ENCODE measurements around the gene SURF6.

The SURF6 gene

DNA sequence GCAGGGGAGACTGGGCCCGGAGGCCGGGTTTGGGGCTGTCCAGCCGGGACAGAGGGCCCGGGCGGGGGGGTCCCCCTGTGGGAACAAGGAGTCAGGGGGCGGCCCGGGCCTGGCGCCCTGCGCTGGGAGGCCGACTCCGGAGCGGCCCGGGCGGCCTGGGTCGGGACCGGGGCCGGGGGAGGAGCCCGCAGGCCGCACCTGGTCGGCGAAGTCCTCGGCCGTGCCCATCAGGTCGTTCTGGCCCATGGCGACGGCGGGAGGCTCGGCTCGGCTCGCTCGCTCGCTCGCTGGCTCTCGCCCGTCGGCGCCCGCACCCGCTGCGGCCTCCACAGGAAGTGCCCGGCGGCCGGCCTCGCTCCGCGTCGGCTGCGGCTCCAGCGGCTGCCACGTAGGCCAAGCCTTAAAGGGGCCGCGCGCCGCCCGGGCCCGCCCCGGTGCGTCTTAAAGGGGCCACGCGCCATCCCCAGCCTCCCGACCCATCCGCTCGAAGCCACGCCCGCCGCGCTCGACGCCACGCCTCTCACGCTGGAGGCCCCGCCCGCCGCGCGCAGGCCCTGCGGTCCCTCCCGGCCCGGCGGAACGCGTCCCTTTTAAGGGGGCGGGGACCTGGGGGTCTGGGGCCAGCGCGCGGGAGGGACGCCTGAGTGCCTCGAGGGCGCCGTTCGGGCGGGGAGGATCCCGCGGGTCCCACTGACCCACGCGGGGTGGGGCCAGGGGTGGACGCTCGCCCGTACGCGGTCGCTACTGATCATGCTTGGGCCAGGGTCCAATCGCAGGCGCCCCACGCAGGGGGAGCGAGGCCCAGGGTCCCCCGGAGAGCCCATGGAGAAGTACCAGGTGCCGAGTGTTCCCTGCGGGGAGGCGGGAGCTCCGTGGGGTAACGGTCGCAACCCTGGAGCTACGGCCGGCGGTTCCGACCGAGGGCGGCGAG is 40.0 kb upstream of the SURF6 start, which contains the start of the genes STKLD1 and SURF4:
Gene STKLD1, plus strand, starts transcription at position 643 of the 931 bp plus-strand sequence. Its CDS starts 108 bp downstream, at position 751.
Gene SURF4, minus strand, starts transcription at position 337 of the 931 bp plus-strand sequence. Its CDS starts 91 bp downstream, at position 246.
- peak; percentile 95 for FAIRE-seq
- TF ChIP-seq TAF1 (IDR thresholded peaks at IDR 0.05; ENCODE audit: borderline replicate concordance, low read depth, low read length) (peak; percentile 85), POLR2AphosphoS5 (IDR thresholded peaks at IDR 0.05; ENCODE audit: low read depth, low read length) (peak; percentile 82), POLR2A (IDR thresholded peaks at IDR 0.05; ENCODE audit: low read depth, low read length) (peak; percentile 91)

DNA sequence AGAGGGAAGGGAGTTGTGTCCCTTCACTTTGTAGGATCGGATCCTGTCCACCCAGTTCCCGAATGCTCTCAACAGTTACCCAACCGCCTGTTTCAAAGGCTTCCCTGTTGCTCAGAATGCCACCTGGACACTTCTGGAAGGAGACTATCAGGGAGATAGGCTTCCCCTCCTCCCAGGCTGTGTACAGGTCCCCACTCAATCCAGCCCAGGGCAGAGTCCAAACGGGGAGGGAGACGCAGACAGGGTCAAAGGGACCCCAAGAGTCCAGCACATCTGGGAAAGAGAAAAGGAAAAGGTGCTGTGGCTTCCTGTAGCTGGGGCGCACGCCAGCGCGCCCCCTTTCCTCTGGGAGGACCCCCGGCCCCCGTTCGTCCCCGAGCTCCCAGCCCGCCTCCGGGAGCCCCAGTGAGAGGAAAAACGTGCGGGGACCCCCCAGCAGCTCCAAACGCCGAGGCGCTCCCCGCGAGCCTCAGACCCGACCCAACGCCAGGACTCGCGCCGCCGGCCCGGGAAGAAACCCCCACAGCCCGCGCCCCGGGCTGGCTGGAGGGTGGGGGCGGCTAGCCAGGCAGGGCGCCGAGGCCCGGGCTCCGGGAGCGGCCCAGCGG is 39.2 kb upstream of the SURF6 start:
- FAIRE-seq (no peak), DNase-seq (ENCODE audit: insufficient read length) (peak; percentile 54)
- TF ChIP-seq POLR2AphosphoS5 (IDR thresholded peaks at IDR 0.05; ENCODE audit: low read depth, low read length): no peak
- no peak for TF ChIP-seq POLR2A (IDR thresholded peaks at IDR 0.05; ENCODE audit: low read depth, low read length)
- TF ChIP-seq TAF1 (IDR thresholded peaks at IDR 0.05; ENCODE audit: borderline replicate concordance, low read depth, low read length): no peak

More for the DNA sequence above, 40.0 kb upstream of the SURF6 start, which contains the start of the genes STKLD1 and SURF4:
- peak; percentile 100 for DNase-seq (ENCODE audit: insufficient read length)

DNA sequence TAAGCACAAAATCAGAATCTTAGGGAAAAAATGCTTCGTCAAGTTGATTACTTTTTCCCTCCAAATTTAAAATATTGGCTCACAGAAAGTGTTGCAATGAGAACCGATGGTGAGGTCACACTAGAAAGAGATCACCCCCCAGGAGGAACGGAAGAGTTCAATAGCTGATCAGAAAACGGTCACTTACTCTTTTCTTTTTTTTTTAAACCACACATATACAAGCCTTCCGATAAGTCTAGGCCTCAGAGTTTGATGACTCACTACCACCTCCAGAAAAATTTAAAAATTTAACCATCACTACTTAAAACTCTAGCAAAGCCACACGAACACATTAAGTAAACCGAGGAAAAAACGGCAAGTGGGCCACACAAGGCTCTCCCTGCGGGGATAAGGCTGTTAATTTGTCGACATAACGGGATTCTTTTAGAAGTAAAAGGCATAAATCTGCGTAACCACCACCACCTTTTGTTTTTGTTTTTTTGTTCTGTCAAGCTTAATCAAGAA is 38.7 kb upstream of the SURF6 start:
- TF ChIP-seq TAF1 (IDR thresholded peaks at IDR 0.05; ENCODE audit: borderline replicate concordance, low read depth, low read length) (no peak), POLR2AphosphoS5 (IDR thresholded peaks at IDR 0.05; ENCODE audit: low read depth, low read length) (no peak), POLR2A (IDR thresholded peaks at IDR 0.05; ENCODE audit: low read depth, low read length) (no peak)
- DNase-seq (ENCODE audit: insufficient read length) (no peak), FAIRE-seq (no peak)

DNA sequence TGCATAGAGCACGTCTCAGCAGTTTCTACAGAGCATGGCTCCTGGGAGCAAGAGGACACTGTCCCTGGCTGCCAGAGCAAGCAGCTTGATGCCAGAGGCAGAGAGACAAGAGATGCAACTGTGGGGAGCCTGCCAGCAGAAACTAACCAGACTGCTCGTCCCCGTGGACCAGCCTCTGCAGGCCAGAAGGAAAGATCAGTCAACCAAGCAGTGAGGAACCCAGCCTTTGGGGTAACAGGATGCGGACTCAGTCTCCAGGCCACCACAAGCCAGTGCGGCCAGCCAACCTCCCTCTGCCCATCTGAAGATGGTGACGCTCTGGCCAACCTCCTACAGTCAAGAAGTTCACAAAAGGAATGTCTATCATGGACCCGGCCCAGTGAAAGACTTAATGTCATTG is 36.2 kb upstream of the SURF6 start:
- TF ChIP-seq POLR2AphosphoS5 (IDR thresholded peaks at IDR 0.05; ENCODE audit: low read depth, low read length) (no peak), POLR2A (IDR thresholded peaks at IDR 0.05; ENCODE audit: low read depth, low read length) (no peak), TAF1 (IDR thresholded peaks at IDR 0.05; ENCODE audit: borderline replicate concordance, low read depth, low read length) (no peak)
- FAIRE-seq: no peak

DNA sequence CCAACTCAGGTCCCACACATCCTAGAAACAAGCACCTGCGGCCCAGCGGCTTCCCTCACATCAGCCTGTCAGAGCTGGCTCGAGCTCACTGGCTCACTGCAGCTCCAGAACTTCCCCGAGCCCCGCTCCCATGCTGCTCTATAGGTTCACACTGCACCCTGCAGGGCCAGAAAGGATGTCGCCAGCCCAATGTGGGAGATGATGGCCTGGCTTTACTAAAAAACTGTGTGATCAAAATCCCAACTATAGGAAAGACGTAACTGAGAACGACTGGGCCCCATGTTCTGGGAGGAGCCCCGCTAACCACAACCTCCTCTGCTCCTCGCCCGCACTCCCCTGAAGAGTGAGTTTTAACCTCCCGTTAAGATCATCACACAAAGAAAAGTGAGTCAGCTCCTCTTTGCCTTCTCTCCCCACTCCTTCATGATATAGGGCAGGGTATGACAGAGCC is 35.3 kb upstream of the SURF6 start:
- peak; percentile 33 for FAIRE-seq
- TF ChIP-seq TAF1 (IDR thresholded peaks at IDR 0.05; ENCODE audit: borderline replicate concordance, low read depth, low read length) (no peak), POLR2AphosphoS5 (IDR thresholded peaks at IDR 0.05; ENCODE audit: low read depth, low read length) (no peak), POLR2A (IDR thresholded peaks at IDR 0.05; ENCODE audit: low read depth, low read length) (no peak)
- no peak for DNase-seq (ENCODE audit: insufficient read length)

More for the DNA sequence above, 36.2 kb upstream of the SURF6 start:
- DNase-seq (ENCODE audit: insufficient read length): no peak

DNA sequence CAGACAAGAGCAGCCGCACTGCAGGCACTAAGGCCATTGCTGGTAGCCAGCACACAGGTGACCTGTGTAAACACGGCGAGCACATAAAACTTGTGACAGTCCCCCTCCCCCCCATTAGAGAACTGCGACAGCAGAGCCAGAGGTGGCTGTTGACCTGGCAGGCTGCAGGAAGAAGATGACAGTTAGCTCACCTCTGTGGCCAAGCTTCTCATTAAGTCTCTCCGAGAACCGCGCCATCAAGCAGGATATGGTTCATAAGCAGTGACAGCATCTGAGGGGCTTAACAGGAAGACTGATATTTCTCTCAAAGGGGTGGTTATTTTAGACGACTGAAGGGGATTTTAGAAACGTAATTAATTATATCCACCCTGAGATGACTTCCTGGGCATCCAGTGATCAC is 34.7 kb upstream of the SURF6 start:
- TF ChIP-seq POLR2AphosphoS5 (IDR thresholded peaks at IDR 0.05; ENCODE audit: low read depth, low read length): no peak
- TF ChIP-seq POLR2A (IDR thresholded peaks at IDR 0.05; ENCODE audit: low read depth, low read length): no peak
- no peak for TF ChIP-seq TAF1 (IDR thresholded peaks at IDR 0.05; ENCODE audit: borderline replicate concordance, low read depth, low read length)
- DNase-seq (ENCODE audit: insufficient read length) (no peak), FAIRE-seq (no peak)

DNA sequence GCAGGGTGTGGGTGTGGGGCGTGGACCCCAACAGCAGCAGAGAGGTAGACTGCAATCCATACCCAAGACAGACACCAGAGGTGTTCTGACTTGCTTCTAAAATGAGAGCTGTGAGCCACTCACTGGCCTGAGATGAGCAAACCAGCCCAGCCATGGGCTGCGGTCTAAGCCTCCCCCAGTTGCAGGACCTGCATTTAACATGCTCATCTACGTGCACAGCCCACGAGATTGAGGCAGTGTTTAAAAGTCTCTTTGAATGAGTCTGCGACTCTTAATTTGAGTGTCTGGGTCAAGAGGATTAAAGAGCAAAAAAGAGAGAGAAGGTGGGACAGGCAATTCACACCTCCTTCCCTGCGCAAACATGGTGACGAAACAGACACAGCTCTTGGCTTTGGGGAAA is 33.9 kb upstream of the SURF6 start:
- DNase-seq (ENCODE audit: insufficient read length): no peak
- FAIRE-seq: no peak
- TF ChIP-seq TAF1 (IDR thresholded peaks at IDR 0.05; ENCODE audit: borderline replicate concordance, low read depth, low read length): no peak
- TF ChIP-seq POLR2A (IDR thresholded peaks at IDR 0.05; ENCODE audit: low read depth, low read length): no peak

DNA sequence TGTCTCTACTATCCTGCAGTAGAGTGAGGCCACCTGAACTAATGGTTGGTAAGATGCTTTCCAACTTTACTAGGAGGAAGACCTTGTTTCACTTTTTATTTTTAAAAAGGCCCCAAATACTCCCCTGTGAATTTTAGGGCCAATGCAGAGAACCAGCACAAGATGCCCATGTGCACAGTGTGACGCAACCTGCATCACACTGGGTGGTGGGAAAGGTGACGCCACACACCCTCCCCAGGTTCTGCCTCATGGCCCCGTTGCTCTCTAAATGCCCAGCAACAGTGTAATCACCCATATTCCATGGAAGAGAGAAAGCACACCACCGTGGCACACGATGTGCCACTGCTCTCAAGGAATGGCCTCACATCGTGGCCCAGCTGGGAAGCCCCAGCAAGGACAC is 33.4 kb upstream of the SURF6 start:
- FAIRE-seq: no peak
- DNase-seq (ENCODE audit: insufficient read length): no peak
- no peak for TF ChIP-seq POLR2AphosphoS5 (IDR thresholded peaks at IDR 0.05; ENCODE audit: low read depth, low read length)

DNA sequence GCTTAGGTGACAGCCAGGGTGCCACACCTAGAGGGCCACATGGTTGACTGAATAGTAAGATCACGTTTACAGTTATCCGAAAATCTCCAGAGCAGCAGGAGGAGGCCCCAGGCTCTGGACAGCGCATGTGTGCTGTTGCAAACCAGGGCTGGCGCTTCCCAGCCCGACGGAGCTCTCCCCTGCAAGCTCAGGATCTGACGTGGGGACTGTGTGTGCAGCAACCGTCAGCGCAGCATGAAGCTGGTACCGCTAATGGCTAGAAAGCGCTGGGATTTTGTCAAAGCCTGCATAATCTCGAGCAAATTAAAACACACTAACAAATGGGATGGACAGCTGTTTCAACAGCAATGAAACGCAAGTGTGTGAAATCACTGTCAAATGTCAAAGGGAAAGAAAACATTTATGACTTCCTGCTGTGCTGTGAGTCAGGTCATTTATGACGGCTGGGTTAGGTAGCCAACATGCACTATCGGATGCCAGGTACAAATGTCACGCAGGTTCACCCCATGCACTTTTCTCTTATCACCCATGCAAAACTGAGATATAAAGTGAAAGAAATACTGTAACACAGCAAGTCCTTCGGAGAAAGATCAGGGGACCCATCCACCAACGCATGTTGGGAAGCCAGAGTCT is 32.4 kb upstream of the SURF6 start:
- FAIRE-seq: no peak
- TF ChIP-seq POLR2AphosphoS5 (IDR thresholded peaks at IDR 0.05; ENCODE audit: low read depth, low read length) (no peak), TAF1 (IDR thresholded peaks at IDR 0.05; ENCODE audit: borderline replicate concordance, low read depth, low read length) (no peak), POLR2A (IDR thresholded peaks at IDR 0.05; ENCODE audit: low read depth, low read length) (no peak; the same call in 1 of the 2 replicates)
- DNase-seq (ENCODE audit: insufficient read length): no peak

DNA sequence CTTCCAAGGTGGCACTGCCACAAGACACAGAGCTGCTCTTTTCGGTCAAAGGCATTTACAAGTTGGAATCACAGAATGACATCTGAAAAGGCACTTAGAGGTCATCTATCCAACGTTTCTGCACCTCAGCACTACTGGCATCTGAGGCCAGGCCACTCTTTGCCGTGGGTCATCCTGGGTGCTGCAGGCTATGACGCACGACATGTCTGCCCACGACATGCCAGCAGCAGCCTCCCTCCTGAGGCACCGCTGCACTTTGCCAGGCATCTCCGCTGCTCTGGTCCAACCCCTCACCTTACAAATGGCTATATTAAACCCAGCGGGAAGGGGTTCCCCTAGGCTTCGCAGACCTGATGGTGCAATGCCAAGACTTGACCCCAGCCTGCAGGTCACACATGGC is 31.8 kb upstream of the SURF6 start:
- DNase-seq (ENCODE audit: insufficient read length) (no peak), FAIRE-seq (no peak)
- TF ChIP-seq POLR2AphosphoS5 (IDR thresholded peaks at IDR 0.05; ENCODE audit: low read depth, low read length): no peak
- TF ChIP-seq TAF1 (IDR thresholded peaks at IDR 0.05; ENCODE audit: borderline replicate concordance, low read depth, low read length): no peak
- TF ChIP-seq POLR2A (IDR thresholded peaks at IDR 0.05; ENCODE audit: low read depth, low read length): no peak

DNA sequence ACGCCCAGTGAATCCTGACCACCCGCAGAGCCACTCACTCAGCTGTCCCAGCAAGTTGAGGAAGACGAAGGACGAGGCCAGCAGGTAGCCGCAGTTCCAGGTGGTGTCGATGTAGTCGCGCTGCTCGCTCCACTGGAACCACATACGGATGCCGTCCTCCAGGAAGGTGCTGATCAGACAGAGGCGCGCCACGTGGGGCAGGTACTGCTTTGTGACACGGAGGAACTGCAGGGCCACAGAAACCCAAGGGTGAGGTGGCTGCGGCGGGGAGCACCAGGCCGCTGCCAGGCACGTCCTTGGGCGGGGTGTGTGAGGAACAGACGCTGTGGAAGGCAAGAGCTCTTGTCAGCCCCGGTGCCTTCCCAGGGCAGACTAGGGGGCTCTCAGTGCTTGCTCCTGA is 31.2 kb upstream of the SURF6 start:
- DNase-seq (ENCODE audit: insufficient read length): no peak
- TF ChIP-seq POLR2AphosphoS5 (IDR thresholded peaks at IDR 0.05; ENCODE audit: low read depth, low read length): no peak
- TF ChIP-seq POLR2A (IDR thresholded peaks at IDR 0.05; ENCODE audit: low read depth, low read length): 0 out of 2 replicates have a peak, but pooled peaks have one; percentile 16
- TF ChIP-seq TAF1 (IDR thresholded peaks at IDR 0.05; ENCODE audit: borderline replicate concordance, low read depth, low read length): no peak
- no peak for FAIRE-seq

Measured in GM12892 (cell line).